HCT116 (cell line): ENCODE measurements around the gene PTPRJ. TPM values are rescaled to one million over a fixed set of nuclear protein-coding genes. Genes with fewer than 3 reads are reported as not detected.

Source experiments
- ATAC-seq: fragments of 200-7000 bp; cut with Tn5 transposase; 2 replicates; pipeline ENCODE4 v1.9.1; 2020; ENCODE audit warnings: mild to moderate bottlenecking, moderate library complexity
- BruUV-seq: library from RNA; stranded (reverse); fragments of 400-500 nt; replicated peaks from 2 replicates; lab custom pipeline; 2021; lab: Mats Ljungman, UMichigan
- CTCF ChIA-PET: fragments of 300-600 bp; sonication (Branson Sonifier 250); formaldehyde crosslinking; loops from one replicate; lab custom pipeline; 2021; ENCODE audit warnings: antibody characterized with exemption; lab: Charles Lee
- POLR2A ChIA-PET: fragments of 300-600, 350-600 bp; sonication (Branson Sonifier 250); formaldehyde crosslinking; loops from one replicate; lab custom pipeline; 2021; ENCODE audit warnings: antibody characterized with exemption; lab: Charles Lee
- RAD21 ChIA-PET, 2 experiments: fragments of 300-600 bp; sonication (Branson Sonifier 250); formaldehyde crosslinking; loops; one replicate each; lab custom pipeline; 2023; ENCODE audit warnings: low total read pairs in 2 of 2; ENCODE audit not compliant: uncharacterized antibody in 2 of 2, unreplicated experiment in 2 of 2, low non-redundant PET in 1 of 2; lab: Charles Lee
- DNase-seq: peaks from one replicate; pipeline ENCODE4 v3.0.0-alpha.2; 2010; ENCODE audit warnings: low read depth, low spot score
- H2AFZ ChIP-seq: fragments of 200-600 bp; shearing (Covaris generic), sonication (generic); 2 replicates; pipeline ENCODE4 v1.6.1; 2017; ENCODE audit warnings: low read depth, mixed run types, mixed read lengths, antibody characterized with exemption, low read length; ENCODE audit not compliant: poor library complexity, severe bottlenecking
- H3K27ac ChIP-seq: 2 replicates; pipeline ENCODE4 v1.5.1; 2012; ENCODE audit warnings: low read depth, low read length
- H3K27me3 ChIP-seq: fragments of 200-600 bp; sonication (generic); 2 replicates; pipeline ENCODE4 v1.6.1; 2016; ENCODE audit warnings: mixed run types, low read length, mixed read lengths; ENCODE audit not compliant: insufficient read depth
- H3K36me3 ChIP-seq, 2 experiments: fragments of 200-500 bp in 1 of 2; fragments of 200-600 bp in 1 of 2; sonication (Bioruptor generic) in 1 of 2; sonication (generic) in 1 of 2; 2 replicates each; pipeline versions ENCODE4 v1.5.1 to v1.6.1; 2014 to 2016; ENCODE audit warnings: low read length in 2 of 2, inconsistent platforms in 1 of 2, mixed read lengths in 1 of 2, mixed run types in 1 of 2; ENCODE audit not compliant: insufficient read depth in 2 of 2, control insufficient read depth in 1 of 2
- H3K4me1 ChIP-seq, 2 experiments: fragments of 200-600 bp in 1 of 2; sonication (generic) in 1 of 2; 2 replicates each; pipeline versions ENCODE4 v1.5.1 to v1.6.1; 2012 to 2017; ENCODE audit warnings: low read length in 2 of 2, inconsistent platforms in 1 of 2, mild to moderate bottlenecking in 1 of 2, mixed read lengths in 1 of 2, mixed run types in 1 of 2, moderate library complexity in 1 of 2; ENCODE audit not compliant: insufficient read depth in 2 of 2, control insufficient read depth in 1 of 2
- H3K4me2 ChIP-seq: fragments of 200-600 bp; sonication (generic); 2 replicates; pipeline ENCODE4 v1.6.1; 2017; ENCODE audit warnings: mixed run types, low read length, mixed read lengths
- H3K4me3 ChIP-seq, 2 experiments: fragments of 200-600 bp in 1 of 2; sonication (generic) in 1 of 2; replicated peaks in 1 of 2; 2 replicates each; pipeline ENCODE4 v1.5.1; 2011 to 2016; ENCODE audit warnings: low read length in 2 of 2, control low read depth in 1 of 2, low read depth in 1 of 2, mild to moderate bottlenecking in 1 of 2, mixed read lengths in 1 of 2, mixed run types in 1 of 2
- H3K79me2 ChIP-seq: fragments of 200-600 bp; sonication (generic); 2 replicates; pipeline ENCODE4 v1.6.1; 2017; ENCODE audit warnings: mild to moderate bottlenecking, mixed run types, low read length, moderate library complexity, mixed read lengths; ENCODE audit not compliant: insufficient read depth
- H3K9ac ChIP-seq: fragments of 200-600 bp; sonication (generic); 2 replicates; pipeline ENCODE4 v1.6.1; 2016; ENCODE audit warnings: low read length, mixed read lengths
- H3K9me2 ChIP-seq: fragments of 200-600 bp; sonication (generic), shearing (Covaris generic); 2 replicates; pipeline ENCODE4 v1.6.1; 2017; ENCODE audit warnings: mixed run types, mild to moderate bottlenecking, moderate library complexity; ENCODE audit not compliant: insufficient read depth
- H3K9me3 ChIP-seq, 2 experiments: fragments of 200-500 bp in 1 of 2; fragments of 200-600 bp in 1 of 2; sonication (Bioruptor generic) in 1 of 2; sonication (generic) in 1 of 2; 2 replicates each; pipeline ENCODE4 v1.6.1; 2014 to 2017; ENCODE audit warnings: low read length in 2 of 2, mixed read lengths in 2 of 2, inconsistent platforms in 1 of 2, low read depth in 1 of 2, mild to moderate bottlenecking in 1 of 2, mixed run types in 1 of 2, moderate library complexity in 1 of 2; ENCODE audit not compliant: control insufficient read depth in 1 of 2, insufficient read depth in 1 of 2
- H4K20me1 ChIP-seq: fragments of 200-600 bp; sonication (generic), shearing (Covaris generic); 2 replicates; pipeline ENCODE4 v1.6.1; 2017; ENCODE audit warnings: mixed run types, mild to moderate bottlenecking, moderate library complexity; ENCODE audit not compliant: insufficient read depth
- CTCF ChIP-seq, 3 experiments: fragments of 200-600 bp in 1 of 3; sonication (generic) in 1 of 3; IDR thresholded peaks in 2 of 3; conservative IDR thresholded peaks in 1 of 3; 2 replicates each; pipeline ENCODE4 v1.5.1; 2012 to 2017; ENCODE audit warnings: low read depth in 2 of 3, low read length in 2 of 3, antibody characterized with exemption in 1 of 3, borderline replicate concordance in 1 of 3, control low read depth in 1 of 3, mild to moderate bottlenecking in 1 of 3, mixed read lengths in 1 of 3, mixed run types in 1 of 3, moderate library complexity in 1 of 3; ENCODE audit not compliant: insufficient read depth in 1 of 3
- EZH2 ChIP-seq: fragments of 200-600 bp; sonication (generic); IDR thresholded peaks from 2 replicates; pipeline ENCODE4 v1.6.1; 2017; ENCODE audit warnings: antibody characterized with exemption, mixed run types
- EZH2phosphoT487 ChIP-seq: fragments of 200-600 bp; IDR thresholded peaks from 2 replicates; pipeline ENCODE4 v1.6.1; 2018; ENCODE audit warnings: antibody characterized with exemption, borderline replicate concordance
- JUND ChIP-seq: IDR thresholded peaks from 2 replicates; pipeline ENCODE4 v1.6.1; 2012
- MAX ChIP-seq: IDR thresholded peaks from 2 replicates; pipeline ENCODE4 v1.6.1; 2012
- ZBTB33 ChIP-seq: IDR thresholded peaks from 2 replicates; pipeline ENCODE4 v1.6.1; 2011; ENCODE audit warnings: mild to moderate bottlenecking, low read length, moderate library complexity; ENCODE audit not compliant: insufficient replicate concordance; ENCODE audit errors: extremely low read depth
- intact Hi-C: fragments of 100-400 bp; cut with micrococcal nuclease; formaldehyde crosslinking; loops from 2 replicates; pipeline ENCODE4 v1.10.0; 2022
- total RNA-seq: library from RNA; stranded (reverse); gene quantifications from one replicate; pipeline ENCODE4 v1.2.1, GENCODE V29; 2021; ENCODE audit not compliant: unreplicated experiment

Gene PTPRJ
- total RNA-seq, 1 experiment from 2014 or later, result 19.1 TPM

GRCh38 chr11:48167380-48167779 lies 187.0 kb downstream of the PTPRJ start:
- no peaks in the 10 kb centered on the region for H3K79me2 ChIP-seq
- no peak for ATAC-seq
- H3K27me3 ChIP-seq, result no peaks in the 10 kb centered on the region
- BruUV-seq, result no TSS peak
- H3K9me3 ChIP-seq, result no peaks in the 10 kb centered on the region
- ChIA-PET RAD21 (no interaction called here), CTCF (no interaction called here), POLR2A (no interaction called here)
- no peaks in the 10 kb centered on the region for H3K9me2 ChIP-seq
- no peak for DNase-seq
- H2AFZ ChIP-seq, result no peak overlapping the region
- H3K36me3 ChIP-seq, result no peaks in the 10 kb centered on the region
- H3K4me2 ChIP-seq, result no peak overlapping the region
- no peak overlapping the region for H3K9ac ChIP-seq
- no peak for TF ChIP-seq ZBTB33
- TF ChIP-seq JUND, result no peak
- TF ChIP-seq EZH2phosphoT487, result no peak
- no peak for TF ChIP-seq EZH2
- no peak for TF ChIP-seq MAX
- no peak for TF ChIP-seq CTCF (IDR thresholded peaks at IDR 0.05 in 2 of 3, conservative IDR thresholded peaks at IDR 0.05 in 1 of 3; ENCODE audit: borderline replicate concordance in 1 of 3, insufficient read depth in 1 of 3, low read depth in 2 of 3, low read length in 2 of 3)
- H3K27ac ChIP-seq, result no peak overlapping the region
- intact Hi-C loops, result no loop called here
- no peaks in the 10 kb centered on the region for H4K20me1 ChIP-seq
- no peaks in the 10 kb centered on the region for H3K4me1 ChIP-seq
- no peak overlapping the region for H3K4me3 ChIP-seq
